ACHN (cell line): ENCODE results near the gene FAM131C.

Source experiments
- DNase-seq: peaks from one replicate; pipeline ENCODE4 v3.0.0-alpha.2; 2015
- in situ Hi-C: cut with HindIII; loops from 2 replicates; pipeline ENCODE4 v1.10.0; 2017; ENCODE audit warnings: low sequenced_read_pairs, low pct_ligation_motif_present, low pct_unique_long_range_greater_than_20kb

The FAM131C gene

DNA sequence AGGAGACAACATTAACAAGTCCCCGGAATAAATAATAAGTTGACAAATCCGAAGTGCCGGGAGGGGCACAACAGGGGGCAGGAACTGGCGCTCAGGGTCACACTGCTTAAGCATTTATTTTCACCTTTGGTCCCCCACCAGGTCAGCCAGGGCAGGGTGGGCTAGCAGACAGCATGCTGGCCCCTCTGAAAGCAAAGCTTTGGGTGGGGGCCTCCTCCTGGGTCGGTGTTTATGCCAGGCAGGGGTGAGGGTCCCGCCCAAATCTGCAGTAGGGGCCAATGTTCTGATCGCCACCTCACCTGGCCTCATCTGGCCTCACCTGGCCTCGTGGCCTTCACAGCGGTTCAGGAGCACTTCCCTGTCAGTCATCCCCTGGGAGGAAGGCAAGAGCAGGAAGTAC is 8.2 kb upstream of the FAM131C start:
- DNase-seq = no peak
- in situ Hi-C loops = no loop called here

- in situ Hi-C loops = no loop called here
- DNase-seq = no peak
These were observed 7.1 kb upstream of the FAM131C start for GRCh38 chr1:16080422-16081150.

- in situ Hi-C loops = no loop called here
- peak; percentile 74 for DNase-seq
These were observed 5.6 kb upstream of the FAM131C start for GRCh38 chr1:16078925-16079656.

- DNase-seq = peak; percentile 4
- in situ Hi-C loops = no loop called here
These were observed 4.2 kb upstream of the FAM131C start for GRCh38 chr1:16077406-16078245.

- in situ Hi-C loops = no loop called here
- DNase-seq = peak; percentile 91
These were observed 3.4 kb upstream of the FAM131C start for GRCh38 chr1:16076865-16077238.

GRCh38 chr1:16076031-16076864 is 2.8 kb upstream of the FAM131C start:
- peak; percentile 87 for DNase-seq
- in situ Hi-C loops = no loop called here

- DNase-seq = peak; percentile 79
- in situ Hi-C loops = no loop called here
These were observed 2.0 kb upstream of the FAM131C start for GRCh38 chr1:16075337-16076030.

- in situ Hi-C loops = no loop called here
These were observed 766 bp upstream of the FAM131C start for GRCh38 chr1:16074217-16074616.

DNA sequence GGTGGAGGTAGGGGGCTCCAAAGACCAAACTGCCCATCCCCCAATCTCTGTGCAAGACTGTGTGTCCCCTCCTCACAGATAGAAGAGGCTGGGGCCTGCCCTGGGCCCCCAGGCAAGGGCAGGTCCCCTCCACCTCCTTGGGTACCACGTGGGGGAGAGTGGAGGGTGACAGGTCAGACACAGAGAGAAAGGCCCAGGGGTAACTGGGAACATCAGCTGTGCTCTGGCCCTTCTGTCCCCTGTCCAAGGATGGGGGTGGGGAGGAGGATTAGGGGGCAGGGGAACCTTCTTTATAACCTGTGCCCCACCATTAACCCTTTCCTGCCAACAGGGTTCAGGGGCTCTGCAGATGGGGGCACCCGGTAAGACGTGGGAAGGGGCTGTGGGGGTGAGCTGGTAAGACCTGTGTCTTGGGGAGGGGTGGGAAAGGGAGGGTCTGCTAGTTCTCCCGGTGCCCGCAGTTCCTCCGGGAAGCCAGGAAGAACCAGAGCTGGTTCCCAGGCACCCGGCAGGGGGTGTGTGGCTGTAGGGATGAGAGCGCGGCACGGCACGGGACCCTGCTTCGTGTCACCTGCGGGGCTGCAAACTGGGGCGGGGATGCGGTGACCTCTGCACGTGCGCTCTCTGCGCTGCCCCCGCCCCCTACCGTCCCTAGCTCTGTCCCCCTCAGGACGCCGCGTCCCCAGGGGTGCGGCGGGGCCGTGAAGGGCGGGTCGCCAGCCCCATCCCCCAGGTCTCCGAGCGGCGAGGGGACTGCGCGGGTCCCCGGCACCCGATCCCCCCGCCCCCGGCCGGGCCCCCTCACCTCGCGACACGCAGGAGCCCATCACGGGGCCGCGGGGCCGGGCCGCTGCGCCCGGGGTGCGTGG is 601 bp downstream of the FAM131C start:
- in situ Hi-C loops = no loop called here
- peak; percentile 19 for DNase-seq

More at GRCh38 chr1:16074217-16074616, 766 bp upstream of the FAM131C start:
- DNase-seq = no peak

DNA sequence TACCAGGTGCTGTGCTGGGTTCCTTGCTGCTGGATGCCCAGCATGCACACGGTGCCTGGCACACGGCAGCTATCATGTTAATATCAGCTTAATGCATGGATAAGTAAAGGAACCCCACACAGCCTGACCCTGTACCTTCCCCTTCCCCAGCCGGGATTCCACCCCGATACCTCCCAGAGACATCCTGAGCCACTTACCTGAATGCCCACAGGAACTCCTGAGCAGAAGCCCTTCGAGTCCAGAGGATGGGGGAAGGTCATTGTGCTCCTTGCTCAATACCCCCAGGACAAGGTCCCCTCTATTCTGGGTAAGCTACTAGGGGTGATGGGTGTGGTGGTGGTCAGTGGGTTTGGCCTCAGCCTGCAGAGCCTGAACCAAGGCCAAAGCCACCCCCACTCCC is 1.4 kb downstream of the FAM131C start:
- no peak for DNase-seq
- in situ Hi-C loops = no loop called here

DNA sequence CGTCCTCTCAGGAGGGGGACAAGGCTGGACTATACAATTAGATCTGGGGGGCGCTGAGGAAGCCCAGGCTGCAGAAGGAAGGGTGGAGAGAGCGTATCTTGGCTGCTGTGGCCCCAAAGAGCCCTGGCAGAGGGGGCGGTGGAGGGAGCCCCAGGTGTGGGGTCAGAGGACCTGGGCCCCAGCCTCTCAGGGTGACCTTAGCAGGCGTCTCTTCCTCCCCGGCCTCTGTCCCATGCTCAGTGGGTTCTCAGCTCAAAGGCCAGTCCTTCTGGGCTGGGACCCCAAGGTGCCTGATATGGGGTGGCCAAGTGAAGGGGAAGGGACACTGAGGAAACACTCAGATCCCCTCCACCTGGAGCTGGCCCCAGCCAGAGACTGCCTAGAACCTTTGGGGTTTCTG is 1.8 kb downstream of the FAM131C start:
- in situ Hi-C loops = no loop called here
- no peak for DNase-seq

DNA sequence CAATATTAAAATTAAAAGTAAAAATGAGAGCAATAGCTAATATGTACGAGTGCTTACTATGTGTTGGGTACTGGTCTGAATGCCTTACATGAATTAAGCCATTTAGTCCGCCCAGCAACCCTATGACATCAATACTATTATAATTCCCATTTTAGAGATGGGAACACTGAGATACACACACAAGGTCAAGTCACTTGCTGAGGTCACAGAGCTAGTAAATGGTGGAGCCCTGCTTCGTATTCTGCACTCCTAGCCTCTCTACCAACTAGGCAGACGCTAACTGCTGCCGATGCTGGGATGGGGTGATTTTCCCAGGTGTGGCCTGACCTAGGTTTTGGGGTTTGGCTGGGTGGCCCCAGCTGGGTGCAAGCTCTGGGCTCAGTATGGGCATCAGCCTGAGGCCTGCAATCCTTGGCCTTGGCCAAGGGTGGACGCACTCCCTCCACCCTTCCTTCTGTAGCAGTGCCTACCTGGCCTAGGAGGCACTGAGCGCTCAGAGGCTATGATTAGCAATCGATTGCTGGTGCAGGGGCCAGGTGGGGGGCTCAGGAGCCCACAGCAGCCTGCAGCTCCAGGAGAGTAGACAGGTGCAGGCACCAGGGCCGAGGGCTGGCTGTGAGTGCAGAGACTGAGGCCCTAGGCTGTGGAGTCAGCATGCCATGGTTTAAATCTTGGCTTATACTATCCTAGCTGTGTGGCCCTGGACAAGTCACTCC is 2.7 kb downstream of the FAM131C start:
- in situ Hi-C loops = no loop called here
- DNase-seq = no peak

- in situ Hi-C loops = no loop called here
- peak; percentile 12 for DNase-seq
These were observed 4.8 kb downstream of the FAM131C start for GRCh38 chr1:16068356-16069270.

DNA sequence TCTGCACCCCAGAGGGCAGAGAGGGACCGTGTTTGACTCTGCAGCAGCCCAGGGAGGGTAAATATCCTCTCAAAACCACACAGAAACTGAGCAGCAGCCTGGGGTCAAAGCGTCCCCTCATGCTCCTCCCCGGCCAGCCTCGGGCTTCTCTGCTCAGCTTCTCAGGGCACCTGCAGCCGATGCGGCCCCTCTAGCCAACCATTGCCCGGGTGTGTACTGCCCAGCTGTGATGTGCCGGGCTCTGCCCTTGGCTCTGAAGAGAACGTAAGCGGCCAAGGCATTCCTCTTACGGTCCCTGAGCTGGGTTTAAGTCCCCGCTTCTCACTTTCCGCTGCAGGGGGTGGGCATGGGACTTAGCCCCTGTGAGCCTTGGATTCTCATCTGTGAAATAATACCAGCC is 5.5 kb downstream of the FAM131C start:
- DNase-seq = no peak
- in situ Hi-C loops = no loop called here

- in situ Hi-C loops = no loop called here
- no peak for DNase-seq
These were observed 6.2 kb downstream of the FAM131C start for GRCh38 chr1:16067127-16067768.
